Mesenchymal stem cell (in vitro differentiated cells and primary cell): ENCODE data around the gene TRPC4.

ENCODE experiments used
- DNase-seq: peaks from one replicate; pipeline ENCODE4 v3.0.0-alpha.2; 2013
- H2AFZ ChIP-seq: one replicate; pipeline ENCODE4 v1.6.1; 2013; ENCODE audit warnings: low read depth, mild to moderate bottlenecking, control low read depth, inconsistent platforms, low read length, moderate library complexity
- H2AK5ac ChIP-seq: 2 replicates; pipeline ENCODE4 v1.6.1; 2013; ENCODE audit warnings: low read length, moderate library complexity, mild to moderate bottlenecking, inconsistent platforms; ENCODE audit not compliant: severe bottlenecking
- H2BK120ac ChIP-seq: one replicate; pipeline ENCODE4 v1.6.1; 2013; ENCODE audit warnings: low read depth, mild to moderate bottlenecking, inconsistent platforms, low read length, moderate library complexity
- H2BK12ac ChIP-seq, 2 experiments: one replicate each; pipeline ENCODE4 v1.6.1; 2013; ENCODE audit warnings: inconsistent platforms in 2 of 2, low read length in 2 of 2, mild to moderate bottlenecking in 2 of 2, moderate library complexity in 2 of 2, control low read depth in 1 of 2
- H2BK15ac ChIP-seq: one replicate; pipeline ENCODE4 v1.6.1; 2013; ENCODE audit warnings: mild to moderate bottlenecking, low read depth, inconsistent platforms; ENCODE audit not compliant: poor library complexity, severe bottlenecking
- H2BK5ac ChIP-seq: 2 replicates; pipeline ENCODE4 v1.6.1; 2013; ENCODE audit warnings: low read depth, mild to moderate bottlenecking, low read length, control low read depth, inconsistent platforms; ENCODE audit not compliant: poor library complexity, severe bottlenecking
- H3K14ac ChIP-seq, 2 experiments: one replicate each; pipeline ENCODE4 v1.6.1; 2013; ENCODE audit warnings: inconsistent platforms in 2 of 2, low read length in 2 of 2, control low read depth in 1 of 2, mild to moderate bottlenecking in 1 of 2, moderate library complexity in 1 of 2
- H3K18ac ChIP-seq, 2 experiments: one replicate each; pipeline ENCODE4 v1.6.1; 2013; ENCODE audit warnings: inconsistent platforms in 2 of 2, low read length in 2 of 2, control low read depth in 1 of 2, low read depth in 1 of 2, mild to moderate bottlenecking in 1 of 2
- H3K23ac ChIP-seq, 2 experiments: one replicate each; pipeline ENCODE4 v1.6.1; 2013; ENCODE audit warnings: inconsistent platforms in 2 of 2, low read length in 2 of 2, mild to moderate bottlenecking in 2 of 2, moderate library complexity in 2 of 2, control low read depth in 1 of 2
- H3K27ac ChIP-seq: 2 replicates; pipeline ENCODE4 v1.5.1; 2013; ENCODE audit warnings: mild to moderate bottlenecking, moderate library complexity, low read length, control low read depth, inconsistent platforms; ENCODE audit not compliant: poor library complexity, severe bottlenecking
- H3K27me3 ChIP-seq, 2 experiments: 2 replicates each; pipeline versions ENCODE4 v1.6.1 to v1.7.0; 2013; ENCODE audit warnings: low read length in 2 of 2, mild to moderate bottlenecking in 2 of 2, moderate library complexity in 2 of 2, control low read depth in 1 of 2, inconsistent platforms in 1 of 2; ENCODE audit not compliant: control insufficient read depth in 1 of 2, insufficient read depth in 1 of 2
- H3K36me3 ChIP-seq, 2 experiments: 2 replicates each; pipeline versions ENCODE4 v1.6.1 to v1.7.0; 2013; ENCODE audit warnings: low read length in 2 of 2, control low read depth in 1 of 2, inconsistent platforms in 1 of 2, low read depth in 1 of 2, mild to moderate bottlenecking in 1 of 2; ENCODE audit not compliant: insufficient read depth in 2 of 2, control insufficient read depth in 1 of 2
- H3K4ac ChIP-seq, 2 experiments: one replicate each; pipeline ENCODE4 v1.6.1; 2013; ENCODE audit warnings: inconsistent platforms in 2 of 2, low read length in 2 of 2, mild to moderate bottlenecking in 2 of 2, moderate library complexity in 2 of 2, control low read depth in 1 of 2, low read depth in 1 of 2
- H3K4me1 ChIP-seq: 2 replicates; pipeline ENCODE4 v1.6.1; 2013; ENCODE audit warnings: low read depth, low read length, control low read depth; ENCODE audit not compliant: control insufficient read depth, insufficient read depth
- H3K4me2 ChIP-seq: 2 replicates; pipeline ENCODE4 v1.6.1; 2013; ENCODE audit warnings: low read length, mild to moderate bottlenecking, inconsistent platforms; ENCODE audit not compliant: poor library complexity, severe bottlenecking
- H3K4me3 ChIP-seq, 2 experiments: 2 replicates each; pipeline versions ENCODE4 v1.5.1 to v1.7.0; 2013; ENCODE audit warnings: low read length in 2 of 2, mild to moderate bottlenecking in 2 of 2, control low read depth in 1 of 2, low read depth in 1 of 2; ENCODE audit not compliant: insufficient read depth in 1 of 2
- H3K79me1 ChIP-seq: replicated peaks from 2 replicates; pipeline ENCODE4 v1.6.1; 2013; ENCODE audit warnings: mild to moderate bottlenecking, control low read depth, low read length, inconsistent platforms; ENCODE audit not compliant: poor library complexity, severe bottlenecking
- H3K9ac ChIP-seq: 2 replicates; pipeline ENCODE4 v1.7.0; 2013; ENCODE audit warnings: mild to moderate bottlenecking, low read length, moderate library complexity
- H3K9me3 ChIP-seq: 2 replicates; pipeline ENCODE4 v1.7.0; 2013; ENCODE audit warnings: mild to moderate bottlenecking, low read length; ENCODE audit not compliant: control insufficient read depth
- H4K8ac ChIP-seq: one replicate; pipeline ENCODE4 v1.6.1; 2013; ENCODE audit warnings: inconsistent platforms, mild to moderate bottlenecking, low read length, moderate library complexity
- H4K91ac ChIP-seq: one replicate; pipeline ENCODE4 v1.6.1; 2013; ENCODE audit warnings: mild to moderate bottlenecking, low read length, inconsistent platforms
- WGBS: methylation state at CpG from one replicate; pipeline ENCODE4 v1.1.7; 2013; ENCODE audit warnings: mixed read lengths; 5-methylcytosine and 5-hydroxymethylcytosine counted together

Gene TRPC4

DNA sequence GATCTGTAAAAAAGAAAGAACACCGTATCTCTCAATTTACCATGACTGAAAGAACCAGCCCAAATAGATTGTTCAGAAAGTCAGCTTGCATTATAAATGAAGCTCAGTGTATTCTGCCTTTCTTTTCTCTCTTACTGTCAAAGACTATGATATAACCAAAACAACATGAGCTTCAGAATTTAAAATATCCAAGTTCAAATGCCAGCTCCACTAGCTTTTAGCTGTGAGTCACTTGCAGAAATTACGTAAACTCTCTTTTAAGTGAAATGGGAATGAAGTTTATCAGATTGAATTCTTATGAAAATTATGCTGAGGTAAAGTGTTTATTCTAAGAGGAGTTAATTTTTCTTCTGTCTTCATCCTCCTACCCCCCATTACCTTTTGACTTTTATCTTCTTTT is 251.0 kb downstream of the TRPC4 start:
- Histone ChIP-seq H3K9ac (no peak overlapping the region), H3K18ac (no peak overlapping the region), H3K36me3 (no peaks in the 10 kb centered on the region), H4K8ac (no peak overlapping the region), H3K23ac (no peak overlapping the region), H2BK5ac (no peak overlapping the region), H2BK12ac (no peak overlapping the region), H3K4me3 (no peak overlapping the region), H3K27ac (peak overlapping the region; percentile 53), H3K27me3 (no peaks in the 10 kb centered on the region), H3K79me1 (no peaks in the 10 kb centered on the region), H3K4me1 (peaks cover 2% of the 10 kb centered on the region), H2AK5ac (no peak overlapping the region), H2BK120ac (no peak overlapping the region), H3K4me2 (no peak overlapping the region), H3K9me3 (no peaks in the 10 kb centered on the region), H4K91ac (no peak overlapping the region), H3K4ac (no peak overlapping the region), H2BK15ac (no peak overlapping the region), H3K14ac (no peak overlapping the region), H2AFZ (no peak overlapping the region)
- 73% methylated on average over 1 of the region's 2 CpGs for WGBS
- DNase-seq: peak; percentile 50

DNA sequence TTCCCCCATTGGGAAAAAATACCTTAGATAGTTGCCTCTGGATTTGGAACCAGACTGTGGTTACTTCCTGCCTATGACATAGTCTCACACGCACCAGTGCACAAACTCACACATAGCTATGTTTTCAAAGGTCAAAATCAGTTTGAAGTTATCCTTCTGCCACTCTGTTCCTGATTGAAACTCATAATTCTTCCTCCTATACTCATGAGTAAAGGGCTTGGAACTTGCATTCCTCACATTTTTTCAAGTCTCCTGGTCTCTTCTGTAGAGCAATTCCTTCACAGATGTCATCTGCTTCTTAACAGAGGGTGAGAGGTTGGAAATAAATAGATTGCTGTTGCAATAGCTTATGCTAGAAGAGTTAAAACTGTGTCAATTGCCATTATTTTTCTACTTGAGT is 252.4 kb downstream of the TRPC4 start:
- Histone ChIP-seq H3K27ac (peak overlapping the region; percentile 100), H3K4ac (no peak overlapping the region), H3K4me3 (no peak overlapping the region), H3K9ac (no peak overlapping the region), H3K14ac (no peak overlapping the region), H3K9me3 (no peaks in the 10 kb centered on the region), H2AK5ac (peak overlapping the region; percentile 80), H2BK5ac (no peak overlapping the region), H3K79me1 (no peaks in the 10 kb centered on the region), H2BK15ac (no peak overlapping the region), H3K27me3 (no peaks in the 10 kb centered on the region), H3K18ac (no peak overlapping the region), H4K91ac (no peak overlapping the region), H3K4me1 (peaks cover 2% of the 10 kb centered on the region), H4K8ac (no peak overlapping the region), H3K4me2 (peak overlapping the region; percentile 34), H2BK12ac (no peak overlapping the region), H2AFZ (no peak overlapping the region), H3K23ac (no peak overlapping the region), H2BK120ac (no peak overlapping the region), H3K36me3 (no peaks in the 10 kb centered on the region)
- 4% methylated on average over 1 of the region's 1 CpG for WGBS
- peak; percentile 72 for DNase-seq

DNA sequence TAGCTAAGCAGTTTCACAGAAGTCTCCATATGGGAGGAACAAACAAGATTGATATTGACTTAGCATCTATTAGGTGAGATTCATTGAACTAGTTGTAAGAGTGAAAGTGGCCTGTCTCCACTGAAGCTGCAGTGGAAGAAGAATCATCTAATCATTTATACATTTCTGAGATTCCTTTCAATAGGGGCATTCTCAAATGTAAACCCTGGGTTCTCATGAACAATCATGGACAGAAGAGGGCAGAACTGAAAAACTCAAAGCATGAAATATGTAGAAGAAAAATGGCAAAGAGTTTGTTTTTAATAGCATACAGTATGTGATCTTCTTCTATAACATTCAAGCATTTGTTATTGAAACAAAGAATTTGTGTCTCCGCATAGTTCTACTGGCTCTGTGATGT is 253.4 kb downstream of the TRPC4 start:
- H2BK12ac ChIP-seq: no peak overlapping the region
- H3K27me3 ChIP-seq: no peaks in the 10 kb centered on the region
- H3K9ac ChIP-seq: no peak overlapping the region
- H4K91ac ChIP-seq: no peak overlapping the region
- H3K36me3 ChIP-seq: no peaks in the 10 kb centered on the region
- H3K4me1 ChIP-seq: no peaks in the 10 kb centered on the region
- H3K4me2 ChIP-seq: no peak overlapping the region
- no peak overlapping the region for H4K8ac ChIP-seq
- H3K18ac ChIP-seq: no peak overlapping the region
- H2BK120ac ChIP-seq: no peak overlapping the region
- WGBS: no CpG with 5 or more reads among the region's 1 CpG
- no peaks in the 10 kb centered on the region for H3K9me3 ChIP-seq
- H3K4me3 ChIP-seq: no peak overlapping the region
- no peak overlapping the region for H2BK5ac ChIP-seq
- H2AFZ ChIP-seq: no peak overlapping the region
- no peak overlapping the region for H3K14ac ChIP-seq
- no peak overlapping the region for H2BK15ac ChIP-seq
- peak overlapping the region; percentile 49 for H3K27ac ChIP-seq
- no peak overlapping the region for H3K4ac ChIP-seq
- DNase-seq: peak; percentile 12
- H3K79me1 ChIP-seq: no peaks in the 10 kb centered on the region
- no peak overlapping the region for H3K23ac ChIP-seq
- H2AK5ac ChIP-seq: no peak overlapping the region

DNA sequence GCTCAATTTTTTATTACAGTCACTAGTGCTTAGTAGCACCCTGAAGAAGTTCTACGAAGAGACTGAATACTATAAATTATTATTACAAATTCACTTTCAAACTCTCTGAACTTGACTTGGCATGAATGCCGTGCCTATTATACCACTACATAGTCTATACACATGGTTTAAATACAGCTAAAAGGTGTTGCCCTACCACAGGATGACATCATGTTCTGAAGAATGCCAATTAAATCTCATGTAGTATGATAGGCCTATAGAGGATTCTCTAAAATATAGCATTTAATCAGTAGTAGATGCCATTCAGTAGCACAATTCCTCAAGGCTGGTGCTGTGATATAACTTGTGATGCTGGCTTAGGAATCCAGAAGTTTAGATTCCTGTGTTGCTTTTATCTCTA is 254.3 kb downstream of the TRPC4 start:
- no peak overlapping the region for H2BK120ac ChIP-seq
- H3K36me3 ChIP-seq: no peaks in the 10 kb centered on the region
- no peak overlapping the region for H3K14ac ChIP-seq
- no peak overlapping the region for H2AK5ac ChIP-seq
- H3K9ac ChIP-seq: no peak overlapping the region
- no peak overlapping the region for H4K91ac ChIP-seq
- no peak overlapping the region for H2BK12ac ChIP-seq
- no peaks in the 10 kb centered on the region for H3K27me3 ChIP-seq
- H3K4me2 ChIP-seq: no peak overlapping the region
- no peak overlapping the region for H3K23ac ChIP-seq
- H2BK15ac ChIP-seq: no peak overlapping the region
- H3K4ac ChIP-seq: no peak overlapping the region
- H3K27ac ChIP-seq: no peak overlapping the region
- H3K18ac ChIP-seq: no peak overlapping the region
- H3K9me3 ChIP-seq: no peaks in the 10 kb centered on the region
- no peak for DNase-seq
- no peak overlapping the region for H3K4me3 ChIP-seq
- no peaks in the 10 kb centered on the region for H3K4me1 ChIP-seq
- H2AFZ ChIP-seq: no peak overlapping the region
- no peaks in the 10 kb centered on the region for H3K79me1 ChIP-seq
- no peak overlapping the region for H4K8ac ChIP-seq
- WGBS: 100% methylated on average over 2 of the region's 2 CpGs
- H2BK5ac ChIP-seq: no peak overlapping the region
